ENCODE data around the gene CAT. TPM values are rescaled to one million over a fixed set of nuclear protein-coding genes. Genes with fewer than 3 reads are reported as not detected.

The CAT gene
- polyA plus RNA-seq (ENCODE audit: insufficient read length in 4 of 4), result 100 to 1,000 TPM in 3 of 4 donors, 10 to 100 TPM in 1; 90.7 to 170 (median 160) TPM

DNA sequence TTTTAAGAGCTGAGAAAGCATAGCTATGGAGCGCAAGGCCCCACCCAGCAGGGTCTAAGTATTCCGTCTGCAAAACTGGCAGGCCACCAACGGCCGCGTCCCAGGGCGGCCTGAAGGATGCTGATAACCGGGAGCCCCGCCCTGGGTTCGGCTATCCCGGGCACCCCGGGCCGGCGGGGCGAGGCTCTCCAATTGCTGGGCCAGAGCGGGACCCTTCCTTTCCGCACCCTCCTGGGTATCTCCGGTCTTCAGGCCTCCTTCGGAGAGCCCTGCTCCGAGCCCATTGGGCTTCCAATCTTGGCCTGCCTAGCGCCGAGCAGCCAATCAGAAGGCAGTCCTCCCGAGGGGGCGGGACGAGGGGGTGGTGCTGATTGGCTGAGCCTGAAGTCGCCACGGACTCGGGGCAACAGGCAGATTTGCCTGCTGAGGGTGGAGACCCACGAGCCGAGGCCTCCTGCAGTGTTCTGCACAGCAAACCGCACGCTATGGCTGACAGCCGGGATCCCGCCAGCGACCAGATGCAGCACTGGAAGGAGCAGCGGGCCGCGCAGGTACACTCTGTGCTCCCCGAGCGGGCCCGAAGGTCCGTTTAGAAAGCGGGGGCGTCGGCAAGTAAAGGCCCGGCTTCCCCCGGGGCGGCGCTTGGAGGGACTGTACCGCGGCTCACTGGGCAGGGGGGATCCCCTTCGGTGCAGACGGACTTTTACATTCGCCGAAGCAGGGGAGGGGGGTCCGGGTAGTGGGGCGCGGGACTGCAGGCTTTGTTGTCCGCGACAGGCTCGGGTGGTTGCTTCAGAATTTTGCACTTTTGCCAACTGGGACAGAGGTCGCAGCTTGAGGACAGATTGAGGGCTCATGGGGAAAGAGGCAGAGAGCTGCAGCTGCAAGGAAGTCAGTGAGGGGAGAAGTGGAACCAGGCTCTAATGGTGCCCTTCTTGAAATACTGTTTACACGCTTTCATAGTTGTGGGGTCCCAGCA is at the start of gene CAT:
CAT (plus strand) TSS at position 406 of the 979 bp plus-strand sequence; CDS start at position 486, 80 bp downstream.
- DNase-seq (ENCODE audit: low read depth in 4 of 4, low spot score in 3 of 4), result peak; percentile 92 to 95 (median 94)

DNA sequence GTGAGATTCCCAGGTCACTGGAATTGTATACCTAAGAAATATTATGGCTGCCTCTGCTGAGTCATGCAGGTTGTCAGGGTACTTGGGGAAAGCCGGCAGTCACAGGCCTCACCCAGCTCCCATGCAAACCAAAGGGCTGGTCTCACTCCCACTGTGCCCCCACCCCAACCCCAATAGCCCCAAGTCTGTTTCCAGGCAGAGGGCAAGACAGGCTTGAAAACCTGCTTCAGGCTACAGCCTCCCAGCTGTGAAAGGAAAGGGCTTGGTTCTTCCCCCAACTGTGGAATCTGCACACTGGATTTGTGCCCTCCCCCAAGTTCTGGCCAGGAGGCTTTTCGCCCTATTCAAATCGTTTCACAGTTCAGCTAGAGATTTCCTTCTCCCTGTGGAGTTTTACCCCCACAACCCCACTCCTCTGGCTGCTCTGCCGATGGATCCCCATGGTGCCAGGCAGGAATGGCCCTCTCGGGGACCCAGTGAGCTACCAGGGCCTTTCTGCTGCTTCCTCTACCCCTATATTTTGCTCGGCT is 43.9 kb upstream of the CAT start:
- DNase-seq (ENCODE audit: low read depth in 4 of 4, low spot score in 3 of 4), result no peak

DNA sequence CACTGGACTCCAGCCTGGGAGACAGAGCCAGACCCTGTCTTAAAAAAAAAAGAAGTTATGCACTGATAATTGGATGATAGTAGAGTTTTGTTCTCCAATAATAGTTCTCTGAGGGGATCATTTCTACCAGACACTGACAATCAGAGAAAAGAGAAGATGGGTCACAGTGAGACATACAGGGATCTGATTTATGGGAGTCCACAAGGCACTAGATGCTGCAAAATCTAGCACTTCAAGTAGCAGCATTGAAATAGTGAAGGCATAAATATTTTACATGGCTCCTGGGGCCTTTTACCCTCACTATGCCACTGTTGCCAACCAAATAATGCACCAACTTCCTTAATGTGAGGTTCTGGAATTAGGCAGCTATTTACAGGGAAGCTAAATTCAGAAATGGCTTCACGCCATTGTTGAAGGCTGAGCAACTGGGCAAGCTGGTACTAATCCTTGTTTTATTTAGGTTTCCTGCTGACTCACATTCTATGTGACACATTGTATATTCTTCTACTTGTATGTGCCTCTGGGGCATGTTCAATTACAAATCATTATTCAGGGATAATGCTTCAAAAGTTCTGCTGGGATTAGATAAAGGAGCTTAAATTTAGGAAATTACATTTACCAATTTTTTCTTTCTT is 42.7 kb upstream of the CAT start:
- DNase-seq (ENCODE audit: low read depth in 4 of 4, low spot score in 3 of 4), result no peak

GRCh38 chr11:34397120-34397519 is 41.6 kb upstream of the CAT start:
- no peak for DNase-seq (ENCODE audit: low read depth in 4 of 4, low spot score in 3 of 4)

DNA sequence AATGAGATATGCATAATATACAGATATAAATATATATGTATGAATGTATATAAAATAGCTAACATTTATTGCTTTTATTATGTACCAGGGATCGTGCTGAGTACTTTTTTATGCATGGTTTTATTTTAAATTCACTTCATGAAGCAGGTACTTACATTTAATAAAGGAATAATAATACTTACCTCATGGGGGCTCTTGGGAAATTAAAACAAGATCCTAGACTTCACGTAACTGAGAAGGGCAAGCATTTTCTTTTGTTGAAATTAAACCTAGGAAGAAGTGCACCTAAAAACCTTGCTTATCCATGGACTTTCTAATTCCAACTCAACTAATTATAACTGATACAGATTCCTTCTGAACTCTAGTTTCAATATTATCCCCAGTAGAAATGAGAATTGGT is 40.9 kb upstream of the CAT start:
- no peak for DNase-seq (ENCODE audit: low read depth in 4 of 4, low spot score in 3 of 4)

DNA sequence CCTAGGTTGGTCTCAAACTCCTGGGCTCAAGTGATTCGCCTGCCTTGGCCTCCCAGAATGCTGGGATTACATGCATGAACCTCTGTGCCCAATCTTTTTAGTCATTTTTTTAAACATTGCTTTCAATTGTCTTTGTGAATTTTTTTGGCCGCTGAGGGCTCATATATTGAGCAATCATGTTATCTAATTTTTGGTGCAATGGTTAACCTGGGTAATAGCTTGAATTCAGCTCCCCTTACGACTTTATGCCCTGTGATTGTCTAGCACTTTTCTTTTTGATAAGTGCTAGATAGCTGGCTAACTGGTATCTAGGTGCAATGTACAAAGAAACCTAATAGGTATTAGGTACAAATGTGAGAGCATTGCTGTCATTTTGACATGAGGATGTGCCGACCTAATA is 35.3 kb upstream of the CAT start:
- DNase-seq (ENCODE audit: low read depth in 4 of 4, low spot score in 3 of 4), result no peak

DNA sequence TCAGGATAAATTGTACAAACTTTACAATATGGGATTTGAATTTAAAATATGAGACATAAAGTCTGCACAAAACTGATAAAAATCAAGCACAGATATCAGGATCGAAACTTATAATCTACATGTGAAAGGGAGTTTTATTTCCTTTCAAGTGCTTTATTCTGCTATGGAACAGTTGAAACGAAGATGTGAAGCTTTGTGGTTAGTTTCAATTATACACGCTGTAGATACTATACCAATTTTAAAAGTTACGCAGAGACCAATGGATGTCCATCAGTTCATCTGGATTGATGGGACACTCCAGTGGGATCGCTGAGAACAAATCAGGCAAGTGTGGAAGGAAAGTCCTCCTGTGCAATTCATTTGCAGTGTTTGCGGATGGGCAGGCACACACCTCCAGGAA is 34.5 kb upstream of the CAT start:
- no peak for DNase-seq (ENCODE audit: low read depth in 4 of 4, low spot score in 3 of 4)

GRCh38 chr11:34405079-34405858 is 33.5 kb upstream of the CAT start:
- DNase-seq (ENCODE audit: low read depth in 4 of 4, low spot score in 3 of 4), result no peak

DNA sequence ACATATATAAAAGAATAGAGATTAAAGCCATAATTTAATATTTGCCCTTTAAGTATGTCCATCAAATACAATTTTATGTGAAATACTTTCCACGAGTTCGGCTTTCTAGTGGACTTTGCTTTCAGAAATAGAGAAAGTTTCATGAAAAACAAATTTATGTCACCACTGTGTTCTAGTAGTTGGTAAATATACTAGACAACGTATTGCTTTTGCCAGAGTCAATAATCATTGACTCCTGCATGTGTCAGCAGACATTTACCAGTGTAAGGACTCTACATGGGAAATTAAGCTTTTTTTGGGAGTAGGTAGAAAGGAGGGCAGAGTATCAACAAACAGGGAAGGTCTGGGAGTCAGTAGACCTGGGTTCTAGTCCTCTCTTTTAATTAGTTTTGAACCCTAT is 32.3 kb upstream of the CAT start:
- DNase-seq (ENCODE audit: low read depth in 4 of 4, low spot score in 3 of 4), result no peak

GRCh38 chr11:34407121-34407813 is 31.5 kb upstream of the CAT start:
- DNase-seq (ENCODE audit: low read depth in 4 of 4, low spot score in 3 of 4), result no peak

GRCh38 chr11:34408580-34409172 is 30.1 kb upstream of the CAT start:
- no peak for DNase-seq (ENCODE audit: low read depth in 4 of 4, low spot score in 3 of 4)

DNA sequence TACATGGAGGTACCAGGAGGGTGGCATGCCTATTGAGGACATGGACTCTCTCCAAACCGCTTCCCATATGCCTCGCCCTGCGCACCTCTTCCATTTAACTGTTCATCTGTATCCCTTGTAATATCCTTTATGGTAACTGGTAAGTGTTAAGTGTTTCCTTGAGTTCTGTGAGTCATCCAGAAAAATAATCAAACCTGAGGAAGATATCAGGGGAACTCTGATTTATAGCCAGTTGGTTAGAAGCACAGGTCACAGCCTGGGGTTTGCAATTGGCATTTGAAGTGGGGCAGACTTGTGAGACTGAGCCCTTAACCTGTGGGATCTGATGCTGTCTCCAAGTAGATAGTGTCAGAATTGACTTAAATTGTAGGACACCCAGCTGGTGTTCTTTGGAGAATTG is 27.6 kb upstream of the CAT start:
- DNase-seq (ENCODE audit: low read depth in 4 of 4, low spot score in 3 of 4), result no peak

DNA sequence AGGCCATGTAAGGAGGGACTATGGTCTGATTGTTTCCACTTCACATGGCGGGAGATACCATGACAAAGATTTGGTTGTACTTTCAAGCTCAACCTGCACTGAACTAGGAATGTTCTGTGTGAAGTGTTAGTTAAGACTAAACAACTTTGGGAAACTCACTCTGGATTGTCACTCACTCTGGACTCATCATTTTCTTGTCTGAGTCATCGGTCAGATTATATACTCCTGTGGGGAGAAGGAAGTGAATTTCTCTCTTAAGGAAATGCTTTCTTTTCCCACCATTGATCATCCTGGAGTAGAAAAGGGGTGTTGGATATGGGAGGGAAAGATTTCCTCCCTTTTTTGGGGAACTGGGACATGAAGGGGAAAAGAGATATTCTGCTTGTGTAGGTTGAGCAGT is 26.9 kb upstream of the CAT start:
- no peak for DNase-seq (ENCODE audit: low read depth in 4 of 4, low spot score in 3 of 4)

DNA sequence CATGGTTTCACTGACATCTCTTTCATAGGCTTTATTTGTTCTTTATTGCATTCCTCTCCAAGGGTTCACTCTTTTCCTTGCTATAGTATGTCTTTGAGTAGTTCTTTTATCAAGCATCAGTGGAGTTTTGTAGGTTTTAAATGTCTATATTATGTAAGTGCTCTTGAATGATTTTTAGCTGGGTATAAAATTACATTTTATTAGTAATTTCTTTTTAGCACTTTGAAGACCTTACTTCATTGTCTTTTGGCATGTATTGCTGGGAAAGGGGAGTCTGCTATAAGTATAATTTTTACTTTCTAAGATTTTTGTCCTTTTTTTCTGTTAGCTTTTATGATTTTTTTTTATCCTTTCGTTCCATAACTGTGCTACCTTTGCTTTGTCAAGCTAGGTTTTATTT is 25.5 kb upstream of the CAT start:
- DNase-seq (ENCODE audit: low read depth in 4 of 4, low spot score in 3 of 4), result no peak

DNA sequence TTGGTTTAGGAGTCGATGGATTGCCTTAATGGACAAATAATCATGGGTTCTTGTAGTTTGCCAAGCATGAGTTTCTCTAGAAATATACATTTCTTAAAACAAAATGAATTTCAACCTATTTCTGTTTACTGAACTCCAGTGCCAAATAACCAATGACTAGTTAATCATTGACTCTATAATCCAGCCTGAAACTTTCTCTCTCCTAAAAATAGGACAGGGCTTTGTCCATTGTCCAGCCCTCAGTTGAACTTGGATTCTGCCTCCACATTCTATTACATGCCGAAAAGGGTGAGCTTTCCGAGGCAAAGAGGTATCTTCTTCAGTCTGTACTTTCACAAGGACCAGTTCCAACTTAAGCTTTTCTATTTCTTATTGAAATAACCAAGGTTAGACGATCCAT is 23.2 kb upstream of the CAT start:
- no peak for DNase-seq (ENCODE audit: low read depth in 4 of 4, low spot score in 3 of 4)

DNA sequence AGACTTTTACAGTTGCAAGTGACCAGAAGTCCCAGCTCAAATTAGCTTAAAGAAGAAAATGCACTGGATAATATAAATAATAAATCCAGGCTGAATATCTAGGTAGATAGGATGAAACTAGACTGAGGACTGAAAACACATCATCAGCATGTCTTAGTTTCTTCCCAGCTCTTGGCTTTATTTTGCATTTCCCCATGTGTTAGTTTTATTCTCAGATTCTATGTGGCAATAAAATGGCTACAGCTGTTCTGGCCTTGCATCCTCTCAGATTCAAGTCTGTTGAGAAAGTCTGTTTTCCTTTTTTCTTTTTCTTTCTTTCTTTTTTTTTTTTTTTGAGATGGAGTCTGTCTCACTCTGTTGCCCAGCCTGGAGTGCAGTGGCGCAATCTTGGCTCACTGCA is 22.6 kb upstream of the CAT start:
- DNase-seq (ENCODE audit: low read depth in 4 of 4, low spot score in 3 of 4), result no peak

- no peak for DNase-seq (ENCODE audit: low read depth in 4 of 4, low spot score in 3 of 4)
Measured at GRCh38 chr11:34416766-34417165, 22.0 kb upstream of the CAT start.

GRCh38 chr11:34417202-34417601 is 21.5 kb upstream of the CAT start:
- no peak for DNase-seq (ENCODE audit: low read depth in 4 of 4, low spot score in 3 of 4)

GRCh38 chr11:34419158-34419557 is 19.6 kb upstream of the CAT start:
- DNase-seq (ENCODE audit: low read depth in 4 of 4, low spot score in 3 of 4), result no peak

DNA sequence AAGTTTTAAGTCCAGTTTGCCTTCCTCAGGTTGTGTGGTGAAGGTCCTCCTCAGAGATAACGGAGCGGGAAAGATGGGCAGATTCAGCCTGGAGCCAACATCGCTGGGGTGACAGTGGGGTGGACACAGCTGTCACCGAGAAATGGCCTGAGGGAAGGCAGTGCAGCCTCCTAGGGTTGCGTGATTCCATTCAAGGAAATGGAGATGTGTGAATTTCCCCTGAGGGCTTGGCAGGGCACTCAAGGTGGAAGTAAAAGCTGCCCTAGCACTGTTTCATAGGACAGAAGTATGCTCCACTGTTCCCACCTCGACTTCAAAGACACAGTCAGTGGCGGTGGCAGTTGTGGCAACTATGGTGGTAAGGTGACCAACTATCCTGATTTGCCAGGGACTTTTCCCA is 15.4 kb upstream of the CAT start:
- DNase-seq (ENCODE audit: low read depth in 4 of 4, low spot score in 3 of 4), result no peak

All from left renal pelvis (tissue), 4 donors.